Renal pelvis (tissue), 3 donors: Measurements from ENCODE around the gene CYB561. TPM values are rescaled to one million over a fixed set of nuclear protein-coding genes. Genes with fewer than 3 reads are reported as not detected.

Experiments used
- polyA plus RNA-seq, 3 donors: library from polyadenylated mRNA; unstranded; fragments of 120-200 nt; gene quantifications; one replicate each; pipeline ENCODE4 v1.2.1, GENCODE V29; 2013; ENCODE audit not compliant: insufficient read length in 3 of 3

The CYB561 gene
- polyA plus RNA-seq, 3 donors, result 27.5 to 40.0 (median 33.3) TPM

Other genes with a start within 250 kb of the CYB561 start
- 10 to 100 TPM; 11.7 to 23.6 (median 20.1) TPM for gene ACE, start 30.8 kb upstream of the CYB561 start, polyA plus RNA-seq
- gene KCNH6, start 77.1 kb upstream of the CYB561 start, polyA plus RNA-seq, result 1 to 10 TPM; 2.5 to 3.7 (median 2.5) TPM
- 100 to 1,000 TPM; 106 to 121 (median 112) TPM for gene DCAF7, start 104.2 kb upstream of the CYB561 start, polyA plus RNA-seq
- gene TACO1, start 154.6 kb upstream of the CYB561 start, polyA plus RNA-seq, result 10 to 100 TPM; 23.1 to 31.3 (median 28.8) TPM
- gene MAP3K3, start 176.1 kb upstream of the CYB561 start, polyA plus RNA-seq, result 10 to 100 TPM; 27.1 to 34.6 (median 32.4) TPM